NOMO-1 treated with dmso at 0.1 percent for 144 hours (cell line): Measurements from ENCODE around the gene GRM7.
"Not testable (repeated sequence)": the region's sequence is repeated elsewhere in the genome, so short reads cannot be mapped to it uniquely, and the experiment has no call there.

ENCODE experiments used
- DNase-seq: peaks from one replicate; lab custom pipeline; 2025; ENCODE audit not compliant: unreplicated experiment; lab: John Stamatoyannopoulos, UW

GRM7 gene

DNA sequence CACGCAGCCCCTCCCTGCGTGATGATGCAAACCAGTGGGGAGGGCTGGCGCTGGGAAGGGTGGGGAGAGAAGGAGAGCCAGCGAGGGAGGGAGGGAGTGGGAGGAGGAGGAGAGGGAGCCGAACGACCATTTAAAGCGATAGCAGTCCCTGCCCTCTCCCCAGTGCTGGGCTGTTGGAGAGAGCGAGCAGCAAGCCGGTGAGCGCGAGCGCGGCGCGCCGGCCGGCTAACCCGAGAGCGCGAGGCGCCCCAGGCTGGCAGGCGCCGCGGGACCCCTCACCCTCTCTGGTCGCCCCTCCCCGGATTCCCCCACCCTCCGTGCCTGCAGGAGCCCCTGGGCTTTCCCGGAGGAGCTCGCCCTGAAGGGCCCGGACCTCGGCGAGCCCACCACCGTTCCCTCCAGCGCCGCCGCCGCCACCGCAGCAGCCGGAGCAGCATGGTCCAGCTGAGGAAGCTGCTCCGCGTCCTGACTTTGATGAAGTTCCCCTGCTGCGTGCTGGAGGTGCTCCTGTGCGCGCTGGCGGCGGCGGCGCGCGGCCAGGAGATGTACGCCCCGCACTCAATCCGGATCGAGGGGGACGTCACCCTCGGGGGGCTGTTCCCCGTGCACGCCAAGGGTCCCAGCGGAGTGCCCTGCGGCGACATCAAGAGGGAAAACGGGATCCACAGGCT lies at the start of gene GRM7:
GRM7 (plus strand) TSS at position 162 of the 671 bp plus-strand sequence.
- no peak for DNase-seq

- no peak for DNase-seq
These were observed 39.5 kb upstream of the GRM7 start for GRCh38 chr3:6821411-6821810.

GRCh38 chr3:6825524-6825923 lies 35.4 kb upstream of the GRM7 start:
- no peak for DNase-seq

DNA sequence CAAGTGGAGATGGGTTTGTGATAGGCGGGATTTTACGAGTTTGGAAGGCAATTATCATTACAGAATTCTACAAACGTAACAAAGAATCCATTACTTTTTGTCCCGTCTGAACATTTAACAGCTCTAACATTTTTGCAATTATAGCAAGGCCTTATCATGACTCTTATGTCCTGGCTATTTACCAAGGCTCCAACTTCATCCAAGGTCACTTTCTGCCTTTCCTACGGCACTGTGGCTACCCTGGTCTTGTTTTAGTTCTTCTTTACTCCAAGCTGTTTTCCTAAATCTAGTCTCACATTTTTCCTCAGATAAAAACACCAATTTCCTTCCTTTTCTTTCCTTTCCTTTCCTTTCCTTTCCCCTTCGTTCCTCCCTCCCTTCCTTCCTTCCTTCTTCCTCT lies 33.5 kb upstream of the GRM7 start:
- DNase-seq, result no peak

DNA sequence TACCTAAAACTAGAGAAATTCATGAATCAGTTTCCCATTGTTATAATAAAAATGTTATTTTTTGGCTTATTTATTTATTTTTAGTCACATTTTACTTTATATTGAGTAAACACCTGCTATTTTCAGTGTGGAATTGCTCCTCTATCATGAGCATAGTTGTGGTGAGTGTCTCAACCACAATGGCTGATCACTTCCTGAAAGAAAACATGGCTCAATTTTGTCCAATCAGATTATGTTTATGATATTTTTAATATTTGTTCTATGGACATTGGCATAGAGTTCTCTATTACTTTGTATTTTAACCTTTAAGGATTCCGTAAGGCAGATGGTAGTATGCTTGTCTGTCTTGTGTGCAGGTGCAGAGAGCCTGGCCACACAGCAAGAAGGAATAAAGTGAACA lies 16.2 kb upstream of the GRM7 start:
- DNase-seq, result no peak

- DNase-seq, result no peak
These were observed 6.7 kb upstream of the GRM7 start for GRCh38 chr3:6854184-6854583.

GRCh38 chr3:6857510-6857909 lies 3.4 kb upstream of the GRM7 start:
- no peak for DNase-seq

- DNase-seq, result no peak
These were observed 564 bp upstream of the GRM7 start for GRCh38 chr3:6860149-6860953.

- no peak for DNase-seq
These were observed 698 bp downstream of the GRM7 start for GRCh38 chr3:6861625-6862000.

DNA sequence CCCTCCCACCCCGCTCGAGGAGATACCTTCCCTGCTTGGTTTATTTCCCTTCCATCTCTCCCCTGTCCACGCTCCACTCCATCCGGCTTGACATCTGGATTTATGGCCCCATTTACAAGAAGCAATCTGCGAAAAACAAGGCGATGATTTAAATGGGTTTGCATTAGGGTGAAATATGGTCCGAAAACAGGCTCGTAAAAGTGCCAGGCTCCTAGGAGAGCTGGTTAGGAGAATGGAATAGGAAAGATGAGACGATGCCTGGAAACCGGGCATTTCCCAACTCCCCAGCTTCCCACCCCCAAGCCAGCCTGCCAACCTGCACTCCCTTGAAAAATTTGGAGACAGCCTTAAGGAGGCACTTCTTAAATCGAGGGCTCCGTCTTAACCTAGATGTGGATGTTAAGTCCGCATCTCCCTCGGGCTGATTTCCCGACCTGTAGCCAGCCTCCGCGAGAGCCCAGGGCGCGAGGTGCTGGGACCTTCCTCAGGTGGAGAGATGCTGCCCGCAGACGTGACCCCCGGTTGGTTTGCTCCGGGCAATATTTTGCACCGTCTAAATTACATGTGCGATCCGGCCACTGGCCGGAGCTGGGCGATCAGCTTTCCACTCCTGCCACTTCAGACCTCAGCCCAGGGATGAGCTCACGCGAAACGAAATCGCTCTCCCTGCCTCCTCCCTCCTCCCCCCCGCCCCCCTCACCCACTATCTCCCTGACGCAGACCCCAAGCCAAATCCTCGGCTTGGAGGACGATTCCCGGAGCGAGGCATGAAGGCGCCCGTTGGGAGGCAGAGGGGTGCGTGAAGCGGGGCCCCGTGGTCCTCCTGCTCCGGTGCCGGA lies 1.3 kb downstream of the GRM7 start:
- no peak for DNase-seq

DNA sequence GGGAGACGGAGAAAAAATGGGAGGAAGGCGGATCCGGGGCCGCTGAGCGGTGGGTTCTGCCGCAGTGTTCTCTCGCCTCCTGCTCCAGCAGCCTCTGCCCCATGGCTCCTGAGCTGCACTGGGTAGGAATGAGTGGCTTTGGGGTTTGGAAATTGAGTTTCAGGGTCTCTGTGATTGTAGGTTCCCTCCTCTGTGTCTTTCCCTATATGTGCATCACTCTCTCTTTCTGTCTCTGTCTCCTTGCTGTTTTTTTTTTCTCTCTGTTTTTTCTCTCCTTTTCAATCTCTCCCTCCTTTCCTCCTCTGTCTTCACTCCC lies 1.9 kb downstream of the GRM7 start:
- DNase-seq, result no peak

DNA sequence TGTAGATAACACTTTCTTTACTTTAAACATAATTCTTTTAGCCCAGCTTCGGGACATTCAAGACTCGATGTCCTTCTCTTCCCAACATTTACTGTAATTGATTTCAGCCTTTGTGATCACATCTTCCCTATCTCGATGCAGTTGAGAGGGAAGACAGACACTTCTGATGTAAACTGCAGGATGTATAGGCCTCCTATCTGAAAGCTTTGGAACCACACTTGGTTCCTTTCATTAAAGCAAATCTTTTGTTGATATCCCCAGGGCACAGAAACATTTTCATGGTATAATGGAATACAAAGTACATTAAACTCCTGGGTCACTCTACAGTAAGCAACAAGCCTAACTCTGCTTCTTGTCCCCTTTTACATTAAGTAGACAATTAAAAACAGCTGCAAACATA lies 6.4 kb downstream of the GRM7 start:
- no peak for DNase-seq

DNA sequence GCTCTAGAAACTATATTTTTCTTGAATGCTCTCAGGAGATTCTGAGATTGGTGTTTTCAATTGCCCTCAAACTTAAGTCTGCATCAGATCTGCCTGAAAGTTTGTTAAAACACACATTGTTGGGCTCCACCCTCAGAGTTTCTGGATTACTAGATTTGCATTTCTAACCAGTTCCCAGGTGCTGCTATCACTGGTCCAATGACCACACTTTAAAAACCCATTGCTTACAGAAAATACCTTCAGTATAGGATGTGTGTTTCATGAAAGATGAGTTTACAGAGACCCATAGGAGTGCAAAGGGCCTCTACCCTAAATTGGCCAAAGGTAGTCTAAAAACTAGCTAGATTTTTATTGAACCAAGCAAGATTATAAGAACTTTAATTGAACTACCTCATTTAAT lies 17.8 kb downstream of the GRM7 start:
- no peak for DNase-seq

DNA sequence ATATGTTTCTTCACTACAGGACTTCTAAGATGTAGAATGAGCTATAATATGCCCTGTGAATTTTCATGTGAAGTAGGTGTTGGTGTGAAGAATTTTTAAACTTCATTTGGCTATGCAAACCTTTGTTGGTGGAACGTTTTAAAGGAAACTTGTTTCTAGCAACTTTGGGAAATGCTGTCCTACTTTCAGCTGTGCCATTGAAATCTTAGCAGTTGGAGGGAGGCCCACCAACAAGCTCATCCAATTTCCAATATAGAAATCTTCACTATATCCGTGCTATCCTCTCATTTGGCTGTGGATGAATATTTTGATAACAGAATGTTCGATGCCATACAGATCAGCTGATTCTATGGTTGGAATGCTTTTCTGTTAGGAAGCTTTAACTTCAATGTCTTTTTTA lies 51.3 kb downstream of the GRM7 start:
- no peak for DNase-seq

- DNase-seq, result no peak
These were observed 55.0 kb downstream of the GRM7 start for GRCh38 chr3:6915898-6916297.

- DNase-seq, result no peak
These were observed 60.2 kb downstream of the GRM7 start for GRCh38 chr3:6921066-6921465.

DNA sequence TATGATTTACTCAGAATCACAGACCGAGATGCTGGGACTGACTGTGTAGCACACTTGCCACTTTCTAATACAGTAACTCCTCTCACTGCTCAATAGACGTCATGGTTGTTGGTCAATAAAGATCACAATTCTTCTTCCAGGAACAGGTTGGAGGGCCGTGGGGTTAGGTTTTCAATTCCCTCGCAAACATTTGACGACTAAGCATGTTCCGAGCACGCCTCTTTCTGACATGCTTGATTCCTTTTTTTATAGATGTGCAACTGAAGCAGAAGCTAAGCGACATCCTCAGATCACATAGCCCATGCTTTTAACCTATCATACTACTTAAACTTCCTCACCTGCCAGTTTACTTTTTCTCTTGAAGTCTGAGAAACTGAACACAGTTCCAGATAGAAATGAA lies 61.0 kb downstream of the GRM7 start:
- DNase-seq, result no peak

DNA sequence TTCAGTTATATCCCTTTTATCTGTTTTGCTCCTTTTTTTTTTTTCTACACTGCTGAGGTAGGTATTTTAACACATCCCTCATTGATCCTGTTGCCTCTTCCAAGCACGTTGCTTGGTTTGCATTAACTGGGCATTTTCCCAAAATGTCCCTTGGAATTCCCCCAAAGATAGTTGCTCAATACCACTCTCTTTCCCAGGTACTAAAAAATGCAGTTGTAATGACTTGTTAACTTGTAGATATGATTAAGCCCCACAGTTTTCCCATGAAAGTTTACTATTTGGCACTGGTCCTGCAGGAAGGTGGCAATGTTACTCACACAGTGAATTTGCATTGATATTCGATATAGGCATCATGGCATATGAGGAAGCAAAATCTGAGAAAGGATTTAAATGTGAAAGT lies 67.1 kb downstream of the GRM7 start:
- DNase-seq, result no peak

DNA sequence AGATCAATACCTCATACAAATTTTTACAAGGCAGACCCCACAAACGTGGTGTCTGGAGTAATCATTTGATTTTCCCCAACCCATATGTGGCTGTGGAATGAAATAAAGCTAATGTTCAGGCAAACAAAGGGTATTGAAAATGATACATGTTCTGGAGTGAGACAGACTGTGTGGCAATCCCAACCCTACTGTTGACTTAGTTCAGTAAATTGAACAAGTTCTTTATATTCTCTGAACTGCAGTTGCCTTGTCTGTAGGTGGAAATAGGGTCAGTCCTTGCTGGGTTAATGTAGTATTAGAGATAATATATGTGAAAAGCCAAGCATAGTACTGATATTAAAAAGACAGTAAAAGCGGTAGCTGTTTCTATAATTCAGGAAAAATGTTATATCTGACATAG lies 69.0 kb downstream of the GRM7 start:
- no peak for DNase-seq

- DNase-seq, result not testable (repeated sequence)
These were observed 74.5 kb downstream of the GRM7 start for GRCh38 chr3:6935418-6935817.

GRCh38 chr3:6935970-6936369 lies 75.1 kb downstream of the GRM7 start:
- no peak for DNase-seq

GRCh38 chr3:6962801-6963200 lies 101.9 kb downstream of the GRM7 start:
- DNase-seq, result no peak
